B cell (primary cell): ENCODE data around the gene ARHGAP35. TPM values are rescaled to one million over a fixed set of nuclear protein-coding genes. Genes with fewer than 3 reads are reported as not detected.
"Not testable (repeated sequence)": the region's sequence is repeated elsewhere in the genome, so short reads cannot be mapped to it uniquely, and the experiment has no call there.

Experiments used
- ATAC-seq: fragments of 200-7000 bp; cut with Tn5 transposase; one replicate; pipeline ENCODE4 v1.10.0; 2021; ENCODE audit warnings: low read depth, mild to moderate bottlenecking, moderate number of reproducible peaks, moderate library complexity
- CTCF ChIA-PET: fragments of 350-600 bp; sonication (Branson Sonifier 250); formaldehyde crosslinking; loops from one replicate; lab custom pipeline; 2021; ENCODE audit warnings: antibody characterized with exemption, inconsistent platforms; lab: Charles Lee
- POLR2A ChIA-PET: fragments of 350-600 bp; sonication (Branson Sonifier 250); formaldehyde crosslinking; loops from one replicate; lab custom pipeline; 2021; ENCODE audit warnings: antibody characterized with exemption; lab: Charles Lee
- DNase-seq: peaks from one replicate; pipeline ENCODE4 v3.0.0; 2013
- H2AFZ ChIP-seq: 2 replicates; pipeline ENCODE4 v1.6.1; 2012; ENCODE audit warnings: mild to moderate bottlenecking, low read depth, low read length; ENCODE audit not compliant: insufficient read depth, poor library complexity, severe bottlenecking
- H3K27ac ChIP-seq, 2 donors: 1 replicate in 1 of 2; 2 replicates in 1 of 2; pipeline ENCODE4 v1.5.1; 2012 to 2013; ENCODE audit warnings: low read length in 2 of 2, mild to moderate bottlenecking in 2 of 2, moderate library complexity in 1 of 2
- H3K27me3 ChIP-seq, 4 experiments: fragments of 200-600 bp in 1 of 4; sonication (generic) in 1 of 4; replicated peaks in 1 of 4; 1 replicate in 2 of 4; 2 replicates in 2 of 4; pipeline versions ENCODE4 v1.6.1 to v1.7.0; 2013 to 2016; ENCODE audit warnings: low read length in 3 of 4, mild to moderate bottlenecking in 2 of 4, mixed read lengths in 1 of 4, moderate library complexity in 1 of 4; ENCODE audit not compliant: insufficient read depth in 4 of 4, control insufficient read depth in 3 of 4; ENCODE audit errors: control extremely low read depth in 1 of 4
- H3K36me3 ChIP-seq, 2 experiments: replicated peaks in 1 of 2; 1 replicate in 1 of 2; 2 replicates in 1 of 2; pipeline versions ENCODE4 v1.6.1 to v1.7.1; 2013; ENCODE audit warnings: low read length in 1 of 2; ENCODE audit not compliant: insufficient read depth in 2 of 2, control insufficient read depth in 1 of 2; ENCODE audit errors: control extremely low read depth in 1 of 2, extremely low read depth in 1 of 2
- H3K4me1 ChIP-seq, 2 donors: fragments of 200-600 bp in 1 of 2; sonication (generic) in 1 of 2; 1 replicate in 1 of 2; 2 replicates in 1 of 2; pipeline versions ENCODE4 v1.5.1 to v1.6.1; 2013 to 2017; ENCODE audit warnings: low read length in 2 of 2; ENCODE audit not compliant: control insufficient read depth in 2 of 2, insufficient read depth in 2 of 2
- H3K4me2 ChIP-seq: replicated peaks from 2 replicates; pipeline ENCODE3; 2012; ENCODE audit warnings: mild to moderate bottlenecking, low read depth, low read length; ENCODE audit not compliant: poor library complexity, severe bottlenecking
- H3K4me3 ChIP-seq, 5 experiments: fragments of 200-600 bp in 1 of 5; sonication (generic) in 1 of 5; 1 replicate in 3 of 5; 2 replicates in 2 of 5; pipeline versions ENCODE4 v1.5.1 to v1.7.0; 2011 to 2016; ENCODE audit warnings: low read length in 4 of 5, mild to moderate bottlenecking in 4 of 5, low read depth in 2 of 5, control low read depth in 1 of 5, moderate library complexity in 1 of 5; ENCODE audit not compliant: insufficient read depth in 1 of 5; ENCODE audit errors: control extremely low read depth in 1 of 5, extremely low read depth in 1 of 5
- H3K79me2 ChIP-seq: fragments of 200-600 bp; sonication (generic); one replicate; pipeline ENCODE4 v1.6.0; 2016; ENCODE audit warnings: low read length; ENCODE audit not compliant: control insufficient read depth, insufficient read depth
- H3K9ac ChIP-seq: fragments of 200-600 bp; sonication (generic); 2 replicates; pipeline ENCODE4 v1.6.1; 2017; ENCODE audit warnings: mild to moderate bottlenecking, low read length, moderate library complexity
- H3K9me3 ChIP-seq, 3 donors: one replicate each; pipeline versions ENCODE4 v1.6.1 to v1.7.1; 2013; ENCODE audit warnings: low read length in 2 of 3; ENCODE audit not compliant: control insufficient read depth in 2 of 3, insufficient read depth in 1 of 3; ENCODE audit errors: control extremely low read depth in 1 of 3
- H4K20me1 ChIP-seq: 2 replicates; pipeline ENCODE4 v1.6.0; 2012; ENCODE audit warnings: mild to moderate bottlenecking, low read length; ENCODE audit not compliant: insufficient read depth, control insufficient read depth, poor library complexity, severe bottlenecking
- H3K27ac Mint-ChIP-seq: one replicate; pipeline ENCODE4 v1.8.0; 2021; ENCODE audit warnings: mixed read lengths
- H3K27me3 Mint-ChIP-seq: one replicate; pipeline ENCODE4 v1.8.0; 2021; ENCODE audit warnings: mixed read lengths
- H3K4me1 Mint-ChIP-seq: one replicate; pipeline ENCODE4 v1.8.0; 2021; ENCODE audit warnings: mixed read lengths
- H3K4me3 Mint-ChIP-seq: one replicate; pipeline ENCODE4 v1.8.0; 2021; ENCODE audit warnings: mixed read lengths
- H3K9me3 Mint-ChIP-seq: one replicate; pipeline ENCODE4 v1.8.0; 2022; ENCODE audit warnings: mixed read lengths; ENCODE audit not compliant: insufficient read depth
- CTCF ChIP-seq: fragments of 200-600 bp; IDR thresholded peaks from one replicate; pipeline ENCODE4 v1.8.0; 2022; ENCODE audit warnings: antibody characterized with exemption, mild to moderate bottlenecking
- EZH2 ChIP-seq: IDR thresholded peaks from 2 replicates; pipeline ENCODE4 v1.6.1; 2012; ENCODE audit warnings: borderline replicate concordance, low read depth, mild to moderate bottlenecking, moderate library complexity, low read length; ENCODE audit not compliant: insufficient read depth, poor library complexity, severe bottlenecking
- WGBS: methylation state at CpG from one replicate; pipeline ENCODE4 v1.1.5; 2013; ENCODE audit warnings: missing lambda C conversion rate; ENCODE audit not compliant: insufficient coverage; 5-methylcytosine and 5-hydroxymethylcytosine counted together
- intact Hi-C: fragments of 100-400 bp; cut with micrococcal nuclease; formaldehyde crosslinking; loops from one replicate; pipeline ENCODE4 v1.10.0; 2022
- polyA plus RNA-seq: library from polyadenylated mRNA; depleted of rRNA; stranded (reverse); fragments of >200 nt; gene quantifications from 2 replicates; pipeline ENCODE4 v1.2.3, GENCODE V29; 2012
- total RNA-seq, 2 donors: library from RNA; stranded (reverse); fragments of 120-200 nt in 1 of 2; gene quantifications; 1 replicate in 1 of 2; 2 replicates in 1 of 2; pipeline versions ENCODE4 v1.2.3 to v1.2.4, GENCODE V29; 2013 to 2022

Gene ARHGAP35
- total and polyA plus RNA-seq, 2 donors (not counting 1 experiment from before 2014, with no cell fraction given), result 9.6 to 31.3 TPM

- no peak for ATAC-seq
- no peaks in the 10 kb centered on the region for H3K4me1 ChIP-seq
- H2AFZ ChIP-seq, result no peak overlapping the region
- 100% methylated on average over 1 of the region's 4 CpGs for WGBS
- H3K9me3 ChIP-seq, result no peaks in the 10 kb centered on the region
- H3K4me3 ChIP-seq, result no peak overlapping the region
- CTCF ChIA-PET, result interaction anchor here (1.1 kb wide), 2 partner anchors 13 to 14 kb away, joined by 4 to 10 read pairs; no protein-coding TSS in a partner anchor
- POLR2A ChIA-PET, result no interaction called here
- DNase-seq, result no peak
- Mint-ChIP-seq H3K4me1 (peaks cover 16% of the 10 kb centered on the region), H3K27ac (no peak overlapping the region), H3K9me3 (no peaks in the 10 kb centered on the region), H3K4me3 (no peak overlapping the region), H3K27me3 (no peaks in the 10 kb centered on the region)
- no peak overlapping the region for H3K9ac ChIP-seq
- intact Hi-C loops, result no loop called here
- peaks cover 26% of the 10 kb centered on the region for H4K20me1 ChIP-seq
- no peak overlapping the region for H3K4me2 ChIP-seq
- TF ChIP-seq EZH2 (no peak), CTCF (no peak)
- no peaks in the 10 kb centered on the region for H3K36me3 ChIP-seq
- no peak overlapping the region for H3K27ac ChIP-seq
- peaks cover 80% of the 10 kb centered on the region for H3K79me2 ChIP-seq
- no peaks in the 10 kb centered on the region for H3K27me3 ChIP-seq
These were observed 21.2 kb downstream of the ARHGAP35 start for GRCh38 chr19:46882034-46882433.

- intact Hi-C loops, result not testable (repeated sequence)
- WGBS, result 100% methylated on average over 3 of the region's 4 CpGs
These were observed 22.0 kb downstream of the ARHGAP35 start for GRCh38 chr19:46882751-46883150.

More at GRCh38 chr19:46882751-46883150, 22.0 kb downstream of the ARHGAP35 start:
- H3K9ac ChIP-seq, H3K4me3 ChIP-seq, H3K4me2 ChIP-seq, H3K27me3 Mint-ChIP-seq, CTCF ChIA-PET, H3K4me3 Mint-ChIP-seq, H3K4me1 ChIP-seq, ATAC-seq, H3K27me3 ChIP-seq, DNase-seq, H3K27ac Mint-ChIP-seq, H3K9me3 Mint-ChIP-seq, H3K36me3 ChIP-seq, POLR2A ChIA-PET, H2AFZ ChIP-seq, H3K9me3 ChIP-seq, H3K27ac ChIP-seq: not testable (repeated sequence)
- Histone ChIP-seq H3K79me2 (peaks cover 86% of the 10 kb centered on the region), H4K20me1 (peaks cover 26% of the 10 kb centered on the region)
- peaks cover 19% of the 10 kb centered on the region for H3K4me1 Mint-ChIP-seq
